ENCODE results near the gene RIOK1.
"Not testable (repeated sequence)": the region's sequence is repeated elsewhere in the genome, so short reads cannot be mapped to it uniquely, and the experiment has no call there.

Gene RIOK1

DNA sequence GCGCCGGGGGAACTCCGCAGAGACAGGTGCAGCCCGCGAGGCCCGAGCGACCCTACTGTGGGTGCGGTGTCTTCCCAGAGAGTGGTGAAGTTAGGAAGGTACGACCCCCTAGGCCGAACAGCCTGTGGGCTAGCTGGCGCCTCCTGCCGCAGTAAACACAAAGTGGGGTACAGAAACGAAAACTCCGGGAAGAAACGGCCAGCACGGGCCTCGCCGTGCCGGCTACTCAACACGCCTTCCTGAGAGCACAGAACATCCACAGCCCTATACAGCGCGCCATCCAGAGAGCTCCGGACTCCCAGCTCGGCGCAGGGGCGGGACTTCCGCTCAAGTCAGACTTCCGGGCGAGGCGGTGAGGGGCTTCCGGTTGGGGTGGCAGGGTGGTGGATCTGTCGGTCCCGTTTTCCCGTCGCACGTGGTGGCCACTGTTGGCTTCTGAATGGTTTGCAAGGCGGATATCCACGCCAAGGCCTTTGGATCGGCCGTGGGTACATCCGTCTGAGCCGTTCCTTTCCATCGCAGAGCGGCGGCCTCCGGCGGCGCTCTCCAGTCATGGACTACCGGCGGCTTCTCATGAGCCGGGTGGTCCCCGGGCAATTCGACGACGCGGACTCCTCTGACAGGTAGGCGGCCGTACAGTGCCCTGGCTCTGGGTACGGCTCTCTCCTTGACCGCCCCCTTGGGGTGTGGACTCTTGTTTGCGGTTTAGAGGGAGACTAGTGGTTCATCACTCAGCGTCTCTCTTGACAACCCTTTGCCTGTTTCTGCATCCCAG, at the start of gene RIOK1, which contains the start of gene CAGE1:
TSS of gene RIOK1 (plus strand) at position 358 of the 775 bp plus-strand sequence. CDS start at position 553, 195 bp downstream.
TSS of gene CAGE1 (minus strand) at position 292 of the 775 bp plus-strand sequence. CDS start 2,569 bp downstream, outside the sequence.
- no peaks in the 10 kb centered on the region for H3K9me3 ChIP-seq (ENCODE audit: control insufficient read depth, insufficient read depth, low read length)
- H3K9ac ChIP-seq (ENCODE audit: low read depth, low read length) = peak within 1 kb of the TSS; percentile 89
- H3K4me1 ChIP-seq (ENCODE audit: insufficient read depth, low read length) = peaks cover 5% of the 10 kb centered on the region; the same call in 1 of the 2 replicates
- peaks cover 6% of the 10 kb centered on the region; the same call in 1 of the 2 replicates for H3K36me3 ChIP-seq (ENCODE audit: insufficient read depth, low read length)

DNA sequence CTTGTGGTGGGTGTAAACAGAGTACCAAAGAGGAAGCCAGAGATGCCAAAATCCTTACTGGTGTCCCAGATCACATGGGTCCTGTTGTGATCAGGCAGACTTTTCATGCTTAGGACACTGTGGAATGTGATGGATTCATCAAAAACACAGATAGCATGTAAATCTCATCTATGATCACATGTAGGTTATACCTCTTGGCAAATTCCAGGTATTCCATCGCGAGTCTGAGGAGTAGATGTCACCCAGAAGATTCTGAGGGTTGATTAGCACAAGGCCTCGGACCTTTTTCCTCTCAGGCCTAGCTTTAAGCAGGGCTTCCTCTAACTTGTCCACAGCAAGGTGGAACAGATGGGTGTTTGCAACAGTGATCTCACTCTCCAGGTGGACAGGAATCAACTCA, 48.3 kb upstream of the RIOK1 start:
- H3K36me3 ChIP-seq (ENCODE audit: insufficient read depth, low read length) = no peaks in the 10 kb centered on the region
- H3K9me3 ChIP-seq (ENCODE audit: control insufficient read depth, insufficient read depth, low read length) = no peaks in the 10 kb centered on the region
- no peaks in the 10 kb centered on the region for H3K4me1 ChIP-seq (ENCODE audit: insufficient read depth, low read length)
- no peak overlapping the region for H3K9ac ChIP-seq (ENCODE audit: low read depth, low read length)

DNA sequence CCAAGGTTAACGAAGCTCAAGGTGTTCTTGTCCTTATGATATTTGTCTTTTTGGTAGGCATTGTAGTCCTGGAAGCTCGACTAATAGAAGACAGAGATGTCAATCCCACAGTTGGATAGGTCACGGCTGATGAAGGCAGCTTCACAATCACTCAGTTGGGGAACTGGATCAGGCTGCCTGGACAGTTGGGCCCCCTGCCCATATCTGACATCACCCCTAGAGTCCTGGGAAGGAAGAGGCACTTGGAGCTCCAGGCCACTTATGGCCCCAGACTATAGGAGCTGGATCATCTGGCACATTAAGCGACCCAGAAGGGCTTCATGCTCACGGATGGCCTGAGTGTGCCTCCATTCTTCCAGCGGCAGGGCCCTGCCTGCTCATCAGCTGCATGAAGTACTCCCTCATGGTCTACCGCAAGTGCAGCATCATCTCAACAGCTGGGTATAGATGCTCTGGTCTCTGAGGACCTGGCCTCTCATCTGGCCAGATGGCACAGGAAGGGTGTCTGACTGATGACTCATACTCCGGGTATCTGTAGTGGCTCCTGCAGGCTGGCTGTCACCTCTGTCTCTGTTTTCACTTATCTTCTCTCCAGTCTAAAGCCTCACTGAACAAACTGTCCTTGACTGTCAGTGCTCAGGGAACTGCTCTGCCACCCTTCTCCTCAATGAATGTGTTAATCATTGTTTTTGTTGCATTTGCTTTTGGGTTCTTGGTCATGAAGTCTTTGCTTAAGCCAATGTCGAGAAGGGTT, 47.4 kb upstream of the RIOK1 start:
- H3K4me1 ChIP-seq (ENCODE audit: insufficient read depth, low read length) = peaks cover 3% of the 10 kb centered on the region; the same call in 1 of the 2 replicates
- no peak overlapping the region for H3K9ac ChIP-seq (ENCODE audit: low read depth, low read length)
- H3K36me3 ChIP-seq (ENCODE audit: insufficient read depth, low read length) = no peaks in the 10 kb centered on the region
- H3K9me3 ChIP-seq (ENCODE audit: control insufficient read depth, insufficient read depth, low read length) = no peaks in the 10 kb centered on the region

DNA sequence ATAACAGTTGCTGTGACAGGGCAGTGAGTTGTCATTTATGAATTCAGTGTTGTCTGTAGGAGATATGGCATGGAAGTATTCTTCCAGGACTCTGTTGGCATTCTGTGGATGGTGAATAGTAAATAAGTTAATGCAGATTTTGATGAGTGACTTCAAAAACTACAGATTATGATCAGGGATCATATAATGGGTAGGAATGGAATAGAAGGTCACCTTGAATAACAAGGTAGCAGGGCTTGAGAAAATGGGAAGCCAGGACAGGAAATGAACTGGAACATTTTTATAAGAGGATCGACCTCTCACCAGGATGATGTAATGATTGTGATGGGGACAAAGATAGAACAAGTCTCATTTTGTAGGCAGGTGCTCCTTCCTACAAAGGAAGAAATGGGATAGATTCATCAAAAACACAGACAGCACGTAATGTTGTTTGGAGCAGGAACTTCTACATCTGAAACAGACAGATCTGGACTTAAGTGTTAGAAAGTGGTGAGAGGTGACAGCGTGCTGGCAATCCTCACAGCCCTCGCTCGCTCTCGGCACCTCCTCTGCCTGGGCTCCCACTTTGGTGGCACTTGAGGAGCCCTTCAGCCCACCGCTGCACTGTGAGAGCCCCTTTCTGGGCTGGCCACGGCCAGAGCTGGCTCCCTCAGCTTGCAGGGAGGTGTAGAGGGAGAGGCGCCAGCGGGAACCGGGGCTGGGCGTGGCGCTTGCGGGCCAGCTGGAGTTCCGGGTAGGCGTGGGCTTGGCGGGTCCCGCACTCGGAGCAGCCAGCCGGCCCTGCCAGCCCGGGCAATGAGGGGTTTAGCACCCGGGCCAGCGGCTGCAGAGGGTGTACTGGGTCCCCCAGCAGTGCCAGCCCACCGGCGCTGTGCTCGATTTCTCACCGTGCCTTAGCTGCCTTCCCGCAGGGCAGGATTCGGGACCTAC, 45.8 kb upstream of the RIOK1 start:
- Histone ChIP-seq H3K9me3 (ENCODE audit: control insufficient read depth, insufficient read depth, low read length) (no peaks in the 10 kb centered on the region), H3K36me3 (ENCODE audit: insufficient read depth, low read length) (no peaks in the 10 kb centered on the region), H3K9ac (ENCODE audit: low read depth, low read length) (no peak overlapping the region), H3K4me1 (ENCODE audit: insufficient read depth, low read length) (peaks cover 11% of the 10 kb centered on the region)

DNA sequence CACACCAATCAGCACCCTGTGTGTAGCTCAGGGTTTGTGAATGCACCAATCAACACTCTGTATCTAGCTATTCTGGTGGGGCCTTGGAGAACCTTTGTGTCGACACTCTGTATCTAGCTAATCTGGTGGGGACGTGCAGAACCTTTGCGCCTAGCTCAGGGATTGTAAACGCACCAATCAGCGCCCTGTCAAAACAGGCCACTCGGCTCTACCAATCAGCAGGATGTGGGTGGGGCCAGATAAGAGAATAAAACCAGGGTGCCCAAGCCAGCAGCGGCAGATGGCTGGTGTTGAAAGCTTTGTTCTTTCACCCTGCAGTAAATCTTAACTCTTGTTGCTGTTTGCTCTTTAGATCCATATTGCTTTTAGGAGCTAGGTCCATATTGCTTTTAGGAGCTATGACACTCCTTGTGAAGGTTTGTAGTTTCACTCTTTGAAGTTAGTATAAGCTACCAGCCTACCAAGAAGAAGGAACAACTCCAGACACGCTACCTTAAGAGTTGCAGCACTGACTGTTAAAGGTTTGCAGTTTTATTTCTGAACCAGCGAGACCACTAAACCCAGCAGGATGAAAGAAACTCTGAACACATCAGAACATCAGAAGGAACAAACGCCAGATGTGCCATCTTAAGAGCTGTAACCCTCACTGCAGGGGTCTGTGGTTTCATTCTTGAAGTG, 44.7 kb upstream of the RIOK1 start:
- H3K4me1 ChIP-seq (ENCODE audit: insufficient read depth, low read length) = peaks cover 11% of the 10 kb centered on the region
- H3K9me3 ChIP-seq (ENCODE audit: control insufficient read depth, insufficient read depth, low read length); H3K36me3 ChIP-seq (ENCODE audit: insufficient read depth, low read length); H3K9ac ChIP-seq (ENCODE audit: low read depth, low read length): not testable (repeated sequence)

DNA sequence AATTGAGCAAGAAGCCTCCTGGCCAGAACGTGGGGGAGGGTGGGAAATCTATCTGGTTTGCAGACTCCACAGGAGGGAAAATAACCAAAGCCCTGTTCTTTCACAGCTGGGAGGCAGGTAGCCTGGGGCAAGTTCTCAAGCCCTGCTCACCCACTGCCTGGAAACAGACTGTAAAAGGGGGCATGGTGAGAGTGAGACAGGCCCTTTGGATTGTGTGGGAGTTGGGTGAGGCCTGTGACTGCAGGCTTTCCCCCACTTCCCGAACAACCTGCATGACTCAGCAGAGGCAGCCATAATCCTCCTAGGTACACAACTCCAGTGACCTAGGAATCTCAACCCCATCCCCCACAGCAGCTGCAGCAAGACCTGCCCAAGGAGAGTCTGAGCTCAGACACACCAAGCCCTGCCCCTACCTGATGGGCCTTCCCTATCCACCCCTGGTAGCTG, 42.0 kb upstream of the RIOK1 start:
- not testable (repeated sequence) for H3K9me3 ChIP-seq (ENCODE audit: control insufficient read depth, insufficient read depth, low read length); H3K36me3 ChIP-seq (ENCODE audit: insufficient read depth, low read length)
- H3K4me1 ChIP-seq (ENCODE audit: insufficient read depth, low read length) = peaks cover 11% of the 10 kb centered on the region
- peak overlapping the region; percentile 36; the same call in 1 of the 2 replicates for H3K9ac ChIP-seq (ENCODE audit: low read depth, low read length)

DNA sequence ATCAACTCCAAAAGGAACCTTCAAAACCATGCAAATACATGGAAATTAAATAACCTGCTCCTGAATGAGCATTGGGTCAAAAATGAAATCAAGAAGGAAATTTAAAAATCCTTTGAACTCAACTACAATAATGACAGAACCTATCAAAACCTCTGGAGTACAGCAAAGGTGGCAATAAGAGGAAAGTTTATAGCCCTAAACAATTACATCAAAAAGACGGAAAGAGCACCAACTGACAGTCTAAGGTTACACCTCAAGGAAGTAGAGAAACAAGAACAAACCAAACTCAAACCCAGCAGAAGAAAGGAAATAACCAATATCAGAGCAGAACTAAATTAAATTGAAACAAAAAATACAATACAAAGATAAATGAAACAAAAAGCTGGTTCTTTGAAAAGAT, 39.0 kb upstream of the RIOK1 start:
- not testable (repeated sequence) for H3K9ac ChIP-seq (ENCODE audit: low read depth, low read length); H3K36me3 ChIP-seq (ENCODE audit: insufficient read depth, low read length); H3K9me3 ChIP-seq (ENCODE audit: control insufficient read depth, insufficient read depth, low read length)
- peaks cover 11% of the 10 kb centered on the region for H3K4me1 ChIP-seq (ENCODE audit: insufficient read depth, low read length)

DNA sequence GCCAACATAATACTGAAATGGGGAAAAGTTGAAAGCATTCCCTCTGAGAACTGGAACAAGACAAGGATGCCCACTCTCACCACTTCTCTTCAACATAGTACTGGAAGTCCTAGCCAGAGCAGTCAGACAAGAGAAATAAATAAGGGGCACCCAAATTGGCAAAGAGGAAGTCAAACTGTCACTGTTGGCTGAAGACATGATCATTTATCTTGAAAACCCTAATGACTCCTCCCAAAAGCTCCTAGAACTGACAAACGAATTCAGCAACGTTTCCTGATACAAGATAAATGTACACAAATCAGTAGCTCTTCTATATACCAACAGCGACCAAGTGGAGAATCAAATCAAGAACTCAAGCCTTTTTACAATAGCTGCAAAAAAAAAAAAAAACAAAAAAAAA, 37.7 kb upstream of the RIOK1 start:
- H3K36me3 ChIP-seq (ENCODE audit: insufficient read depth, low read length); H3K9ac ChIP-seq (ENCODE audit: low read depth, low read length): not testable (repeated sequence)
- H3K4me1 ChIP-seq (ENCODE audit: insufficient read depth, low read length) = peaks cover 10% of the 10 kb centered on the region

DNA sequence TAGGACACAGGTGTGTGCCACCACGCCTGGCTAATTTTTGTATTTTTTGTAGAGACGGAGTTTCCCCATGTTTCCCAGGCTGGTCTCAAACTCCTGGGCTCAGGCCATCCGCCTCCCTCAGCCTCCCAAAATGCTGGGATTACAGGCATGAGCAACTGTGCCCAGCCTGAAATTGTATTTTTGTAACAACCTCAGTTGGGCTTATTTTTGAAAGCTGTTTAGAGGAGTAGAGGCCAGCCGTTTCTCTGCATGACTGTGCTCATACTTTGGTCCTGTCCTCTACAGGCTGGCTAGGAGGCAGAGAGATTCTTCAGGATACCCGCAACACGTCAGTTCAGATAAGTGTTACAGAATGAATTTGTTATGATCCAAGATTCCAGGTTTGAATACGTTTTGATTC, 22.2 kb upstream of the RIOK1 start:
- no peaks in the 10 kb centered on the region for H3K9me3 ChIP-seq (ENCODE audit: control insufficient read depth, insufficient read depth, low read length)
- no peaks in the 10 kb centered on the region for H3K36me3 ChIP-seq (ENCODE audit: insufficient read depth, low read length)
- no peaks in the 10 kb centered on the region for H3K4me1 ChIP-seq (ENCODE audit: insufficient read depth, low read length)
- H3K9ac ChIP-seq (ENCODE audit: low read depth, low read length) = no peak overlapping the region

More for the DNA sequence above, 37.7 kb upstream of the RIOK1 start:
- H3K9me3 ChIP-seq (ENCODE audit: control insufficient read depth, insufficient read depth, low read length) = not testable (repeated sequence)

DNA sequence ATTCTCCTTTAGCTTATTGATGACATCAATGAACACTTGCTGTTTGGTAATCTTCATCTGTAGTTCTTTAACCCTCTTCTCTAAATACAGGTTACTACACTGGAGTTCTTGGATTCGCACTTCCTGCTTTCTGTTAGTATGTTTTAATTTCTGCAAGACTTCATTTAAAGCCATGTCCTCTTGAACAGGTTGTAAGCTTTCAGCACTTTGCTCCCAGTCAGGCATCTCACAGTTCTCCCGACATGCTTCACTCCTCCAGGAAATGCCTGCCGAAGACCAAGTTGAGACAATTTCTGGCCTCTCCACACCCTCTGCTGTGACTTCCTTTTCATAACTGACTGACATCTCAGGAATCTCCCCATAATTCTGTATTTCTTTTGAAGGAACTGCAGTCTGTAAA, 15.9 kb upstream of the RIOK1 start:
- H3K36me3 ChIP-seq (ENCODE audit: insufficient read depth, low read length) = no peaks in the 10 kb centered on the region

DNA sequence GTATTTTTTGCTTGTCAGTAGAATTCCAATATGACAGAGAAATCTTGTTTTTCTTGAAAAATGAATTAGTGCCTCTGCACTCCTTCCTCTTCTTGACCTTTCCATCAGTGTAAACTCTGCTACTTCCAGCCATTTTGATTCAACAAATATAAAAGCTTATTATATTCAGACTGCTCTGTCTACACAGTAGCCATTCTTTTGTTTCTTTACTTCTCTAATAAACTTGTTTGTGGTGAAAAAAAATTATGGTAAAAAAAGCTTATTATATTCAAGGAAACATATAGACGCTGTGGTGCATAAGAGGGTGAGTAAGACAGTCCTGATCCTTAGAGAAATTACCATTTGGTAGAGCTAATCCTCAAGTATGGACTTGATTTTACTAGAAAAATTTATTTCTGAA, 11.6 kb upstream of the RIOK1 start:
- Histone ChIP-seq H3K9ac (ENCODE audit: low read depth, low read length) (no peak overlapping the region), H3K4me1 (ENCODE audit: insufficient read depth, low read length) (peaks cover 3% of the 10 kb centered on the region; the same call in 1 of the 2 replicates), H3K36me3 (ENCODE audit: insufficient read depth, low read length) (no peaks in the 10 kb centered on the region)

More for the DNA sequence above, 15.9 kb upstream of the RIOK1 start:
- peaks cover 3% of the 10 kb centered on the region; the same call in 1 of the 2 replicates for H3K4me1 ChIP-seq (ENCODE audit: insufficient read depth, low read length)
- no peak overlapping the region for H3K9ac ChIP-seq (ENCODE audit: low read depth, low read length)
- no peaks in the 10 kb centered on the region for H3K9me3 ChIP-seq (ENCODE audit: control insufficient read depth, insufficient read depth, low read length)

DNA sequence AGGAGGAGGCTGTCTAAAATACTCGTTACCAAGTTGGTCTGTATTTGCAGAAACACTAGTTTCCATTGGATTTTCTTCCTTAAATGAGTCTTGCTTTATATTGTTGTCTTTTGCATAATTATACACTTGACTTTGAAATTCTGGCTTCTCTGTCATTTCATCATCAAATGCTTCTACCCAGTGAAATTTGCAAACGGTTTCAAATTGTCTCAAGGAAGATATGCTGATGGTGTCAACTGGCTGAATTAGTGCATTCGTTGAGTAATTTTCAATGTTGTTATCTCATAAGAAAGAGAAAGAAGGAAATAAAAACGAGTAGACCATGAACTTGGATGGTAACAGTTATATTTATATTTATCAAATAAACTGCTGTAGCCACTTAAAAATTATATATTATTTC, 10.9 kb upstream of the RIOK1 start:
- no peaks in the 10 kb centered on the region for H3K36me3 ChIP-seq (ENCODE audit: insufficient read depth, low read length)
- H3K9me3 ChIP-seq (ENCODE audit: control insufficient read depth, insufficient read depth, low read length) = no peaks in the 10 kb centered on the region
- H3K4me1 ChIP-seq (ENCODE audit: insufficient read depth, low read length) = peaks cover 3% of the 10 kb centered on the region; the same call in 1 of the 2 replicates
- H3K9ac ChIP-seq (ENCODE audit: low read depth, low read length) = no peak overlapping the region

More for the DNA sequence above, 11.6 kb upstream of the RIOK1 start:
- H3K9me3 ChIP-seq (ENCODE audit: control insufficient read depth, insufficient read depth, low read length) = no peaks in the 10 kb centered on the region

DNA sequence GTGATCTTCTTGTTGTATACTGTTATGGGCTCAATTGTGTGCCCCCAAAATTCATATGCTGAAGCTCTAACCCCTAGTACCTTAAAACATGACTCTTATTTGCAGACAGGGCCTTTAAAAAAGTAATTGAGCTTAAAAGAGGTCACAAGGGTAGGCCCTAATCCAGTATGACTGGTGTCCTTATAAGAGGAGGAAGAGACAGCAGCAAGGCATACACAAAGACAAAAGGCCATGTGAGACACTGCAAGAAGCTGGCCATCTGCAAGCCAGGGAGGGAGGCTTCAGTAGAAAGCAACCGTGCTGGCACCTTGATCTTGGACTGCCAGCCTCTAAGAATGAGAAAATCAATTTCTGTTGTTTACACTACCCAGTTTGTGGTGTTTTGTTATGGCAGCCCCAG, 8.5 kb upstream of the RIOK1 start:
- H3K36me3 ChIP-seq (ENCODE audit: insufficient read depth, low read length) = no peaks in the 10 kb centered on the region
- no peaks in the 10 kb centered on the region for H3K9me3 ChIP-seq (ENCODE audit: control insufficient read depth, insufficient read depth, low read length)
- H3K9ac ChIP-seq (ENCODE audit: low read depth, low read length) = no peak overlapping the region

More for the DNA sequence above, 8.5 kb upstream of the RIOK1 start:
- H3K4me1 ChIP-seq (ENCODE audit: insufficient read depth, low read length) = peaks cover 3% of the 10 kb centered on the region; the same call in 1 of the 2 replicates

All from ES-I3 (cell line).